ENCODE results near the gene MRPS18B.

The MRPS18B gene

GRCh38 chr6:30670760-30671527 lies 53.3 kb downstream of the MRPS18B start:
- intact Hi-C loops (cut with DNase I): loop anchor here (10.0 kb wide), 1 partner anchor 214 kb away; the partner anchor contains the start of gene DDR1
- peak in 1 of 10 donors; percentile 50 for DNase-seq

GRCh38 chr6:30672445-30673253 lies 55.0 kb downstream of the MRPS18B start, which contains the start of gene DHX16:
TSS of gene DHX16 (minus strand) at chr6:30673006. CDS start at chr6:30672841, 165 bp downstream.
- peak; percentile 81 to 97 (median 88) for DNase-seq
- intact Hi-C loops (cut with DNase I): loop anchor here (10.0 kb wide), 1 partner anchor 212 kb away; the partner anchor contains the start of gene DDR1

All from posterior cingulate gyrus (tissue), 11 donors.